Measurements from ENCODE around the gene NSG2. TPM values are rescaled to one million over a fixed set of nuclear protein-coding genes. Genes with fewer than 3 reads are reported as not detected.

The NSG2 gene
- total and polyA plus RNA-seq, 2 donors (not counting 1 experiment from before 2014, with no cell fraction given) = not detected

DNA sequence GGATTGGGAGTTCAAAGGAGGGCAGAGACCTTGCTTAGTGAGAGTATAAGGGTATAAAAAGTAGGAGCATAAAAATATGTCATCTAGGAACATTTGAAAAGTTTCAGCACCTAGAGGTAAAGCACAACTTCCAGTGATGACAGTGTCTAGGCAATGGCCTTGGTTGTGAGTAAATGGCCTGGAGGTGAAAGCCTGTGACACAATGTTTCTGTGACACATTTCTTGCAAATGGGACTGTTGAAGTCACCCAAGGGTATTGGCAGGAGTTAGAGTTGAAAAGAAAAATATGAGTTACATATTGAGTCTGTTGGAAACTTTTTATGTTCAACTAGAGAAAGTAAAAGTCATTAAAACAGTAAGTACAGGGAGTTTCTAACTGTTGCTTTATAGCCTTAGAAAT is 41.7 kb upstream of the NSG2 start:
- Histone ChIP-seq H3K27me3 (replicated peaks in 1 of 4; ENCODE audit: control extremely low read depth in 1 of 4, control insufficient read depth in 3 of 4, insufficient read depth in 4 of 4, low read length in 3 of 4) (no peaks in the 10 kb centered on the region), H3K4me1 (ENCODE audit: control insufficient read depth in 2 of 2, insufficient read depth in 2 of 2, low read length in 2 of 2) (no peaks in the 10 kb centered on the region), H3K4me3 (ENCODE audit: control extremely low read depth in 1 of 5, extremely low read depth in 1 of 5, insufficient read depth in 1 of 5, low read depth in 2 of 5, low read length in 4 of 5) (no peak overlapping the region), H3K36me3 (replicated peaks in 1 of 2; ENCODE audit: control extremely low read depth in 1 of 2, control insufficient read depth in 1 of 2, extremely low read depth in 1 of 2, insufficient read depth in 2 of 2, low read length in 1 of 2) (no peaks in the 10 kb centered on the region), H3K27ac (ENCODE audit: low read length in 2 of 2) (no peak overlapping the region), H4K20me1 (ENCODE audit: control insufficient read depth, insufficient read depth, low read length, poor library complexity, severe bottlenecking) (no peaks in the 10 kb centered on the region), H3K79me2 (ENCODE audit: control insufficient read depth, insufficient read depth, low read length) (no peaks in the 10 kb centered on the region), H3K9ac (ENCODE audit: low read length) (no peak overlapping the region), H3K9me3 (ENCODE audit: control extremely low read depth in 1 of 3, control insufficient read depth in 2 of 3, insufficient read depth in 1 of 3, low read length in 2 of 3) (no peaks in the 10 kb centered on the region), H3K4me2 (replicated peaks; ENCODE audit: low read depth, low read length, poor library complexity, severe bottlenecking) (no peak overlapping the region), H2AFZ (ENCODE audit: insufficient read depth, low read depth, low read length, poor library complexity, severe bottlenecking) (no peak overlapping the region)
- ChIA-PET CTCF (no interaction called here), POLR2A (no interaction called here)
- H3K27me3 Mint-ChIP-seq = peaks cover 30% of the 10 kb centered on the region
- no peak overlapping the region for H3K4me3 Mint-ChIP-seq
- TF ChIP-seq, protein P1, sequence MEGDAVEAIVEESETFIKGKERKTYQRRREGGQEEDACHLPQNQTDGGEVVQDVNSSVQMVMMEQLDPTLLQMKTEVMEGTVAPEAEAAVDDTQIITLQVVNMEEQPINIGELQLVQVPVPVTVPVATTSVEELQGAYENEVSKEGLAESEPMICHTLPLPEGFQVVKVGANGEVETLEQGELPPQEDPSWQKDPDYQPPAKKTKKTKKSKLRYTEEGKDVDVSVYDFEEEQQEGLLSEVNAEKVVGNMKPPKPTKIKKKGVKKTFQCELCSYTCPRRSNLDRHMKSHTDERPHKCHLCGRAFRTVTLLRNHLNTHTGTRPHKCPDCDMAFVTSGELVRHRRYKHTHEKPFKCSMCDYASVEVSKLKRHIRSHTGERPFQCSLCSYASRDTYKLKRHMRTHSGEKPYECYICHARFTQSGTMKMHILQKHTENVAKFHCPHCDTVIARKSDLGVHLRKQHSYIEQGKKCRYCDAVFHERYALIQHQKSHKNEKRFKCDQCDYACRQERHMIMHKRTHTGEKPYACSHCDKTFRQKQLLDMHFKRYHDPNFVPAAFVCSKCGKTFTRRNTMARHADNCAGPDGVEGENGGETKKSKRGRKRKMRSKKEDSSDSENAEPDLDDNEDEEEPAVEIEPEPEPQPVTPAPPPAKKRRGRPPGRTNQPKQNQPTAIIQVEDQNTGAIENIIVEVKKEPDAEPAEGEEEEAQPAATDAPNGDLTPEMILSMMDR (IDR thresholded peaks at IDR 0.05) = no peak
- TF ChIP-seq EZH2 (IDR thresholded peaks at IDR 0.05; ENCODE audit: borderline replicate concordance, insufficient read depth, low read depth, low read length, poor library complexity, severe bottlenecking) = no peak
- ATAC-seq (ENCODE audit: low read depth) (no peak), DNase-seq (no peak)
- no peak overlapping the region for H3K27ac Mint-ChIP-seq
- H3K9me3 Mint-ChIP-seq (ENCODE audit: insufficient read depth) = no peaks in the 10 kb centered on the region
- H3K4me1 Mint-ChIP-seq = no peaks in the 10 kb centered on the region
- intact Hi-C loops (cut with micrococcal nuclease) = no loop called here

DNA sequence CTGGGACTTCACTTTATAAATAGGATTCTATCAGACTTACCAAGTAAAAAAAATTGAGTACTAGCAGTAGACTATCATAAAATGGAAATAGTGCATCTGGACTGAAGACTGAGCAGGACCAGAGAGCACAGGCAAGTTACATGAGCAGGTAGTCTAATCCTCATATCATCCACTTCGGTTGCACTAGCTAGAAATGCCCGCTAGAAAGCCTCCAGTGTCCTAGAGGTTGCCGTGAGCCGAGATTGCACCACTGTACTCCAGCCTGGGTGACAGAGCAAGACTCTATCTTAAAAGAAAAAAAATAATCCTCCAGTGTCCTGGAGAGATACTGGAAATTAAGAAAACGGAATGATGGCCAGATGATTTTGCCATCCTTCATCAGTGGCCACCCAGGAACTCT is 36.6 kb upstream of the NSG2 start:
- no peak overlapping the region for H3K9ac ChIP-seq (ENCODE audit: low read length)
- no peak overlapping the region for H2AFZ ChIP-seq (ENCODE audit: insufficient read depth, low read depth, low read length, poor library complexity, severe bottlenecking)
- TF ChIP-seq, protein P1 (IDR thresholded peaks at IDR 0.05) = no peak
- H3K36me3 ChIP-seq (replicated peaks in 1 of 2; ENCODE audit: control extremely low read depth in 1 of 2, control insufficient read depth in 1 of 2, extremely low read depth in 1 of 2, insufficient read depth in 2 of 2, low read length in 1 of 2) = no peaks in the 10 kb centered on the region
- H3K9me3 ChIP-seq (ENCODE audit: control extremely low read depth in 1 of 3, control insufficient read depth in 2 of 3, insufficient read depth in 1 of 3, low read length in 2 of 3) = no peaks in the 10 kb centered on the region
- POLR2A ChIA-PET = no interaction called here
- H3K4me1 Mint-ChIP-seq = no peaks in the 10 kb centered on the region
- H3K4me3 ChIP-seq (ENCODE audit: control extremely low read depth in 1 of 5, extremely low read depth in 1 of 5, insufficient read depth in 1 of 5, low read depth in 2 of 5, low read length in 4 of 5) = no peak overlapping the region
- no peak overlapping the region for H3K4me3 Mint-ChIP-seq
- H3K4me2 ChIP-seq (replicated peaks; ENCODE audit: low read depth, low read length, poor library complexity, severe bottlenecking) = no peak overlapping the region
- ATAC-seq (ENCODE audit: low read depth) (no peak), DNase-seq (no peak)
- intact Hi-C loops (cut with micrococcal nuclease) = no loop called here
- H4K20me1 ChIP-seq (ENCODE audit: control insufficient read depth, insufficient read depth, low read length, poor library complexity, severe bottlenecking) = no peaks in the 10 kb centered on the region
- no peaks in the 10 kb centered on the region for H3K27me3 ChIP-seq (replicated peaks in 1 of 4; ENCODE audit: control extremely low read depth in 1 of 4, control insufficient read depth in 3 of 4, insufficient read depth in 4 of 4, low read length in 3 of 4)
- CTCF ChIA-PET = no interaction called here
- no peaks in the 10 kb centered on the region for H3K9me3 Mint-ChIP-seq (ENCODE audit: insufficient read depth)
- no peaks in the 10 kb centered on the region for H3K4me1 ChIP-seq (ENCODE audit: control insufficient read depth in 2 of 2, insufficient read depth in 2 of 2, low read length in 2 of 2)
- H3K27ac Mint-ChIP-seq = no peak overlapping the region
- H3K79me2 ChIP-seq (ENCODE audit: control insufficient read depth, insufficient read depth, low read length) = no peaks in the 10 kb centered on the region
- H3K27ac ChIP-seq (ENCODE audit: low read length in 2 of 2) = no peak overlapping the region
- H3K27me3 Mint-ChIP-seq = peaks cover 24% of the 10 kb centered on the region
- 100% methylated on average over 1 of the region's 5 CpGs for WGBS (ENCODE audit: insufficient coverage)

All from B cell (primary cell).